ENCODE data around the gene HCCS.
"Not testable (repeated sequence)": the region's sequence is repeated elsewhere in the genome, so short reads cannot be mapped to it uniquely, and the experiment has no call there.

HCCS gene
- 9.6 to 14.5 reads per million in 2 donors for total RNA-seq

GRCh38 chrX:11111037-11111851 is at the start of gene HCCS:
Gene HCCS, plus strand, starts transcription at chrX:11111332. Its CDS starts 729 bp downstream, at chrX:11112061.
- peak; percentile 73 for DNase-seq

- no peak for DNase-seq
These were observed 46.9 kb upstream of the HCCS start for GRCh38 chrX:11064276-11064675.

GRCh38 chrX:11064851-11065600 is 46.1 kb upstream of the HCCS start:
- DNase-seq = no peak

- no peak for DNase-seq
These were observed 44.3 kb upstream of the HCCS start for GRCh38 chrX:11066812-11067211.

- no peak for DNase-seq
These were observed 37.8 kb upstream of the HCCS start for GRCh38 chrX:11073381-11073780.

GRCh38 chrX:11080741-11081305 is 30.3 kb upstream of the HCCS start:
- DNase-seq = no peak

- no peak for DNase-seq
These were observed 29.6 kb upstream of the HCCS start for GRCh38 chrX:11081511-11081910.

- no peak for DNase-seq
These were observed 25.8 kb upstream of the HCCS start for GRCh38 chrX:11085305-11085704.

GRCh38 chrX:11089802-11090201 is 21.3 kb upstream of the HCCS start:
- no peak for DNase-seq

GRCh38 chrX:11097933-11098332 is 13.2 kb upstream of the HCCS start:
- DNase-seq = no peak

GRCh38 chrX:11099465-11099864 is 11.7 kb upstream of the HCCS start:
- no peak for DNase-seq

GRCh38 chrX:11100281-11101035 is 10.7 kb upstream of the HCCS start:
- no peak for DNase-seq

- no peak for DNase-seq
These were observed 8.1 kb upstream of the HCCS start for GRCh38 chrX:11103006-11103405.

GRCh38 chrX:11103751-11104150 is 7.4 kb upstream of the HCCS start:
- DNase-seq = no peak

- DNase-seq = no peak
These were observed 6.1 kb upstream of the HCCS start for GRCh38 chrX:11105080-11105479.

- DNase-seq = no peak
These were observed 2.7 kb upstream of the HCCS start for GRCh38 chrX:11108253-11108941.

- DNase-seq = no peak
These were observed 1.2 kb upstream of the HCCS start for GRCh38 chrX:11109968-11110367.

- DNase-seq = no peak
These were observed 815 bp downstream of the HCCS start for GRCh38 chrX:11111947-11112346.

- no peak for DNase-seq
These were observed 2.6 kb downstream of the HCCS start for GRCh38 chrX:11113731-11114130.

GRCh38 chrX:11117745-11118144 is 6.6 kb downstream of the HCCS start:
- DNase-seq = no peak

GRCh38 chrX:11119313-11119943 is 8.3 kb downstream of the HCCS start:
- no peak for DNase-seq

GRCh38 chrX:11123087-11123486 is 12.0 kb downstream of the HCCS start:
- not testable (repeated sequence) for DNase-seq
